Dermis blood vessel endothelial cell (primary cell): ENCODE data around the gene BGLAP. TPM values are rescaled to one million over a fixed set of nuclear protein-coding genes. Genes with fewer than 3 reads are reported as not detected.

Source experiments
- total RNA-seq: library from RNA; depleted of rRNA; stranded (reverse); fragments of >200 nt; gene quantifications from 2 replicates; pipeline ENCODE4 v1.2.3, GENCODE V29; 2014

Gene BGLAP
- total RNA-seq, 1 donor from 2014 or later, result not detected

Other genes with a start within 250 kb of the BGLAP start
- 516 and 723 TPM in 2 replicates for gene SSR2, start 221.2 kb upstream of the BGLAP start, total RNA-seq
- 16.3 and 23.4 TPM in 2 replicates for gene UBQLN4, start 188.4 kb upstream of the BGLAP start, total RNA-seq
- gene LAMTOR2, start 187.4 kb upstream of the BGLAP start, total RNA-seq, result 69.3 and 103 TPM in 2 replicates
- gene RAB25, start 181.0 kb upstream of the BGLAP start, total RNA-seq, result not detected in 2 replicates
- gene MEX3A, start 159.7 kb upstream of the BGLAP start, total RNA-seq, result 4.8 and 8.8 TPM in 2 replicates
- 502 and 945 TPM in 2 replicates for gene LMNA, start 127.5 kb upstream of the BGLAP start, total RNA-seq
- gene SEMA4A, start 88.6 kb upstream of the BGLAP start, total RNA-seq, result 0.68 and 0.74 TPM in 2 replicates
- 9.0 and 15.9 TPM in 2 replicates for gene SLC25A44, start 48.1 kb upstream of the BGLAP start, total RNA-seq
- gene PMF1, start 29.2 kb upstream of the BGLAP start, total RNA-seq, result 64.2 and 66.4 TPM in 2 replicates
- gene PAQR6, start 5.9 kb downstream of the BGLAP start, total RNA-seq, result 0.19 and 0.68 TPM in 2 replicates
- gene SMG5, start 40.6 kb downstream of the BGLAP start, total RNA-seq, result 74.2 and 89.6 TPM in 2 replicates
- 1.2 and 1.7 TPM in 2 replicates for gene TMEM79, start 42.1 kb downstream of the BGLAP start, total RNA-seq
- gene GLMP, start 53.5 kb downstream of the BGLAP start, total RNA-seq, result 48.3 and 50.4 TPM in 2 replicates
- gene VHLL, start 57.1 kb downstream of the BGLAP start, total RNA-seq, result not detected in 2 replicates
- gene CCT3, start 96.1 kb downstream of the BGLAP start, total RNA-seq, result 552 and 641 TPM in 2 replicates
- gene TSACC, start 96.3 kb downstream of the BGLAP start, total RNA-seq, result not detected in 2 replicates
- gene RHBG, start 127.0 kb downstream of the BGLAP start, total RNA-seq, result not detected in 2 replicates